OCI-LY7 (cell line): ENCODE results near the gene DLX2.
"Not testable (repeated sequence)": the region's sequence is repeated elsewhere in the genome, so short reads cannot be mapped to it uniquely, and the experiment has no call there.

Source experiments
- EZH2phosphoT487 ChIP-seq: fragments of 200-600 bp; sonication (generic); IDR thresholded peaks from 2 replicates; pipeline ENCODE4 v1.6.1; 2018; ENCODE audit warnings: low read depth, borderline replicate concordance, mild to moderate bottlenecking, mixed run types, antibody characterized with exemption, low read length, moderate library complexity, mixed read lengths
- TF ChIP-seq, protein P1 (sequence below): fragments of 200-600 bp; sonication (generic); conservative IDR thresholded peaks from 2 replicates; pipeline ENCODE4 v1.5.1; 2014; ENCODE audit warnings: mild to moderate bottlenecking, antibody characterized with exemption, low read length, moderate library complexity, mixed read lengths

DNA sequence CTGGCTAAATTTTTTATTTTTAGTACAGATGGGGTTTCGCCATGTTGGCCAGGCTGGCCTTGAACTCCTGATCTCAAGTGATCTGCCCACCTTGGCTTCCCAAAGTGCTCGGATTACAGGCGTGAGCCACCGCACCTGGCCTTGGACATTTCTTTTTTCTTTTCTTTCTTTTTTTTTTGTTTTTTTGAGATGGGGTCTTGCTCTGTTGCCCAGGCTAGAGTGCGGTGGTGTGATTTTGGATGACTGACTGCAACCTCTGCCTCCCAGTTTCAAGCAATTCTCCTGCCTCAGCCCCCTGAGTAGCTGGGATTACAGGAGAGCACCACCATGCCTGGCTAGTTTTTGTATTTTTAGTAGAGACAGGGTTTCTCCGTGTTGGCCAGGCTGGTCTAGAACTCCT lies 11.5 kb upstream of the DLX2 start:
- TF ChIP-seq, protein P1, sequence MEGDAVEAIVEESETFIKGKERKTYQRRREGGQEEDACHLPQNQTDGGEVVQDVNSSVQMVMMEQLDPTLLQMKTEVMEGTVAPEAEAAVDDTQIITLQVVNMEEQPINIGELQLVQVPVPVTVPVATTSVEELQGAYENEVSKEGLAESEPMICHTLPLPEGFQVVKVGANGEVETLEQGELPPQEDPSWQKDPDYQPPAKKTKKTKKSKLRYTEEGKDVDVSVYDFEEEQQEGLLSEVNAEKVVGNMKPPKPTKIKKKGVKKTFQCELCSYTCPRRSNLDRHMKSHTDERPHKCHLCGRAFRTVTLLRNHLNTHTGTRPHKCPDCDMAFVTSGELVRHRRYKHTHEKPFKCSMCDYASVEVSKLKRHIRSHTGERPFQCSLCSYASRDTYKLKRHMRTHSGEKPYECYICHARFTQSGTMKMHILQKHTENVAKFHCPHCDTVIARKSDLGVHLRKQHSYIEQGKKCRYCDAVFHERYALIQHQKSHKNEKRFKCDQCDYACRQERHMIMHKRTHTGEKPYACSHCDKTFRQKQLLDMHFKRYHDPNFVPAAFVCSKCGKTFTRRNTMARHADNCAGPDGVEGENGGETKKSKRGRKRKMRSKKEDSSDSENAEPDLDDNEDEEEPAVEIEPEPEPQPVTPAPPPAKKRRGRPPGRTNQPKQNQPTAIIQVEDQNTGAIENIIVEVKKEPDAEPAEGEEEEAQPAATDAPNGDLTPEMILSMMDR = not testable (repeated sequence)
- not testable (repeated sequence) for TF ChIP-seq EZH2phosphoT487
